CD4-positive, alpha-beta T cell treated with Interferon gamma for 1 hour (primary cell): ENCODE measurements around the gene SP100.

Source experiments
- DNase-seq: peaks from one replicate; pipeline ENCODE4 v3.0.0-alpha.2; 2020

SP100 gene

GRCh38 chr2:230564805-230565779, 149.1 kb downstream of the SP100 start:
- DNase-seq = no peak

GRCh38 chr2:230569298-230569697, 153.3 kb downstream of the SP100 start:
- no peak for DNase-seq

GRCh38 chr2:230570987-230571386, 155.0 kb downstream of the SP100 start:
- no peak for DNase-seq

- DNase-seq = peak; percentile 40
Observed at GRCh38 chr2:230575642-230576324, 159.8 kb downstream of the SP100 start.

- no peak for DNase-seq
Observed at GRCh38 chr2:230577114-230577513, 161.1 kb downstream of the SP100 start.

- no peak for DNase-seq
Observed at GRCh38 chr2:230578106-230578505, 162.1 kb downstream of the SP100 start.

GRCh38 chr2:230582851-230583283, 166.9 kb downstream of the SP100 start:
- no peak for DNase-seq

GRCh38 chr2:230583581-230583980, 167.6 kb downstream of the SP100 start:
- DNase-seq = no peak

GRCh38 chr2:230586328-230586982, 170.5 kb downstream of the SP100 start:
- no peak for DNase-seq

GRCh38 chr2:230589025-230589424, 173.0 kb downstream of the SP100 start:
- DNase-seq = no peak

GRCh38 chr2:230589497-230590015, 173.6 kb downstream of the SP100 start:
- peak; percentile 58 for DNase-seq

- DNase-seq = no peak
Observed at GRCh38 chr2:230590333-230590732, 174.3 kb downstream of the SP100 start.

- DNase-seq = no peak
Observed at GRCh38 chr2:230591850-230592249, 175.8 kb downstream of the SP100 start.

- no peak for DNase-seq
Observed at GRCh38 chr2:230592775-230593174, 176.8 kb downstream of the SP100 start.
